ENCODE data around the gene ZKSCAN3. TPM values are rescaled to one million over a fixed set of nuclear protein-coding genes. Genes with fewer than 3 reads are reported as not detected.

ZKSCAN3 gene
- total and polyA plus RNA-seq, 2 of the 8 experiments (the other 6 are each of a cell fraction or from before 2014, with no cell fraction given), result 2.7 to 9.8 TPM

DNA sequence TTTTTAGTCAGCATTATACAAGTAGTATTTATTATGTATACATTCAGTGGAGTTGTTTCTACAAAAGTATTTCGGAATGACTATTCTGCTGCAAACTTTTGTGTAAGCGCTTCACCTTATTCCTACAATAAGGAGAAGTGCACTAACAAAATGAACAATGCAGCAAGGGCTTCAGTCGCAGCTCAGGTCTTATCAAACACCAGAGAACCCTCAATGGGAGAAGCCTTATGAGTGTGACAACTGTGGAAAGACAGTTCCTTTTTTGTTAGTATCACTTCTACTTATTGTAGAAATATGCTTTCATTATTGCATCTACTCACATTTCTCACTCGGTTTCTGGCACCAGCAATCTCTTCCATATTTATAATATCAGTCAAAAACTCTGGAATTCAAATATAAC lies 18.8 kb downstream of the ZKSCAN3 start:
- DNase-seq (ENCODE audit: low read depth in 1 of 2, low spot score in 2 of 2) (no peak), FAIRE-seq (no peak)
- CTCF ChIA-PET (ENCODE audit: partially characterized antibody), result no interaction called here
- Histone ChIP-seq H3K4ac (replicated peaks; ENCODE audit: insufficient read length, low read depth, low read length) (no peak overlapping the region), H2BK20ac (ENCODE audit: low read length) (no peak overlapping the region), H3K4me2 (ENCODE audit: insufficient read depth in 1 of 2, low read depth in 2 of 2, low read length in 2 of 2) (no peak overlapping the region), H4K8ac (ENCODE audit: extremely low read depth, insufficient read depth, low read length) (no peak overlapping the region), H3K79me2 (ENCODE audit: control insufficient read depth in 1 of 2, insufficient read depth in 2 of 2, low read length in 2 of 2) (no peaks in the 10 kb centered on the region), H2BK5ac (ENCODE audit: low read depth, low read length) (no peak overlapping the region), H3K9me3 (ENCODE audit: insufficient read depth in 2 of 2, low read depth in 1 of 2, low read length in 1 of 2) (no peaks in the 10 kb centered on the region), H3K23ac (ENCODE audit: insufficient read length) (no peak overlapping the region), H3K79me1 (ENCODE audit: low read depth, low read length) (no peaks in the 10 kb centered on the region), H3K56ac (replicated peaks; ENCODE audit: insufficient read length, low read depth, low read length) (no peak overlapping the region), H3K4me3 (ENCODE audit: extremely low read depth in 1 of 4, insufficient read depth in 2 of 4, low read depth in 3 of 4, low read length in 4 of 4) (no peak overlapping the region), H4K5ac (ENCODE audit: insufficient read length, low read depth, low read length) (no peak overlapping the region), H3K4me1 (replicated peaks in 1 of 4; ENCODE audit: control insufficient read depth in 3 of 4, insufficient read depth in 4 of 4, low read length in 3 of 4) (no peaks in the 10 kb centered on the region), H3K9ac (replicated peaks in 1 of 4; ENCODE audit: extremely low read depth in 1 of 4, low read depth in 3 of 4, low read length in 3 of 4) (no peak overlapping the region), H3K23me2 (ENCODE audit: low read depth, low read length) (no peaks in the 10 kb centered on the region), H2BK120ac (replicated peaks; ENCODE audit: low read depth, low read length) (no peak overlapping the region), H3K27ac (ENCODE audit: low read depth, low read length) (no peak overlapping the region), H3K36me3 (ENCODE audit: control insufficient read depth in 2 of 4, insufficient read depth in 4 of 4, low read length in 3 of 4) (peaks cover 9 to 22% (median 14%) of the 10 kb centered on the region in 4 experiments; a peak in 6 of 8 replicates), H2BK15ac (ENCODE audit: low read length) (no peak overlapping the region), H2AFZ (ENCODE audit: low read length) (no peak overlapping the region), H4K91ac (replicated peaks; ENCODE audit: insufficient read length, low read length) (no peak overlapping the region), H3K14ac (ENCODE audit: insufficient read length) (no peak overlapping the region), H2AK5ac (ENCODE audit: low read depth, low read length) (no peak overlapping the region), H2BK12ac (ENCODE audit: low read depth, low read length) (no peak overlapping the region), H4K20me1 (replicated peaks in 1 of 2; ENCODE audit: control insufficient read depth in 1 of 2, insufficient read depth in 2 of 2, low read length in 2 of 2) (no peaks in the 10 kb centered on the region), H3K18ac (ENCODE audit: extremely low read depth, low read length) (no peak overlapping the region), H3K27me3 (replicated peaks in 1 of 4; ENCODE audit: control insufficient read depth in 3 of 4, extremely low read depth in 1 of 4, insufficient read depth in 3 of 4, low read length in 3 of 4) (no peaks in the 10 kb centered on the region)
- WGBS, 2 experiments (ENCODE audit: extremely low coverage in 1 of 2, insufficient coverage in 1 of 2, insufficient read length in 1 of 2, insufficient replicate concordance in 2 of 2, low coverage in 1 of 2, low lambda C conversion rate in 2 of 2, missing lambda C conversion rate in 1 of 2), result 87% methylated on average over 4 of the region's 4 CpGs; no CpG with 5 or more reads in 1 of the 2 experiments
- POLR2A ChIA-PET (ENCODE audit: partially characterized antibody), result interaction anchor here (0.6 kb wide), 1 partner anchor 136 kb away, joined by 3 read pairs; no protein-coding TSS in a partner anchor
- TF ChIP-seq CEBPB (IDR thresholded peaks at IDR 0.05; ENCODE audit: low read depth, low read length), result no peak

Measured in H1 (cell line).